CD4-positive, alpha-beta T cell treated with Interleukin-12 subunit alpha and Interleukin-12 subunit beta, for 1 hour (primary cell): Measurements from ENCODE around the gene TP53TG5.

Source experiments
- DNase-seq: peaks from one replicate; pipeline ENCODE4 v3.0.0-alpha.2; 2020

The TP53TG5 gene

DNA sequence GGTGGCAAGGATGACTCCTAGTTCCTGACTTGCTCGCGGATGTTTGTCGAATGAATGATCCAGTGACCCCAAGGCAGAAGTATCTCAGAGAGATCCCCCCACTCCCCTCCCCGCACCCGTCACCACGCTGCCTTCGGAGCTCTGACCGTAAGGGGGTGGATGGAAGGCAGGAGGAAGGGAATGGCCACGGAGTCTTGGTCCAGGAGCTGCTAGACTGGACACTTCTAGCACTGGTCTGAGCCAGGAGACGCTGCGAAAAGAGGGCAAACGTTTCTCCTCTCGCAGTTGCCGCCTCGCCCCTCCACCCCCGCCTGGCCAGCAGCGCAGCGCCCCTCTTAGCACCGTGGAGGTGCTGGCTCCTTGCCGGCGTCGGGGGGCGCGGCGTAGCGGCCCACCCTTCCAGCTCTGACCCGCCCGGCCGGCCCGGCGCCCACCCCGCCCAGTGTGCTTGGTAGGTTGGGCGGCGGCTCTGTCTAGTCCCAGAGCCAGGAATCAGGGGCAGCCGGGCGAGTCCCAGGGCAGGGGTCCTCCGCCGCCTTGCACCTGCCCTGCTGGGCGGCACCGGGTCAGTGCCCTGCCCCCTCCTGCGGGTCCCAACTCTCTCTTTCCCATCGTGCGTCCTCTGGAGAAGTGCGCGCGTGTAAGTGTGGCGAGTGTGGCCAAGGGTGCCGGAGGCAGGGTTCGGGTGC is 27.6 kb upstream of the TP53TG5 start:
- DNase-seq: no peak

DNA sequence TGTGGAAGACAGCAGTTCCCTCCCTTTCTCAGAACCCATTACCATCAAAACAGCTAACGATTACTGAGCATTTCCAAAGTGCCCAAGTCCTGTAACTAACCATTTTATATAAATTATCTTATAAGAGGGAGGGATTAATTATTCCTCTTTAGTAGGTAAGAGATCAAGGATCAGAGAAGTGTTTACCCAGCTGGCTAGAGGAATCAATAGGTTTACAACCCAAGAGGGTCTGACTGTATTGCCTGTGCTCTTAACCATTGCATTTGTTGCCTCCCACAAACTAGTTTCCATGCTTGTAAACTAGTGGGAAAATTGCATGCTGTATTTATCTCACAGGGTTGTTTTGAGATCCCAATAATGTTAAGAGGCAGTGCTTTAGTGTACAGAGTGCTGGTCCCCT is 26.3 kb upstream of the TP53TG5 start:
- no peak for DNase-seq

DNA sequence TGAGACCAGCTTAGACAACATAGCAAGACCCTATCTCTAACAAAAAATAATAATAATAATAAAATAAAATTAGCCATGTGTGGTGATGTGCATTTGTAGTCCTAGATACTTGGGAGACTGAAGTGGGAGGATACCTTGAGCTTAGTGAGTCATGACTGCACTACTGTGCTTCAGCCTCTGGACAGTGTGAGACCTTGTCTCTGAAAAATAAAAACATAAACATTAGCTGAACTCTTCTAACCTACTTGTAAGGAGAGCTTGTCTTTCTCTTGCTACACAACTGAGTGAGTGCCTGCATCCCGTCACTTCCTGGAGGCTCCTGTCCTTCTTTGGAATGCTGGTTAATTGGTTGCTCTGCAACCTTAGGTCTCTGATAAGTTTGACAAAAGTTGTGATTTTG is 24.8 kb upstream of the TP53TG5 start:
- DNase-seq: no peak

DNA sequence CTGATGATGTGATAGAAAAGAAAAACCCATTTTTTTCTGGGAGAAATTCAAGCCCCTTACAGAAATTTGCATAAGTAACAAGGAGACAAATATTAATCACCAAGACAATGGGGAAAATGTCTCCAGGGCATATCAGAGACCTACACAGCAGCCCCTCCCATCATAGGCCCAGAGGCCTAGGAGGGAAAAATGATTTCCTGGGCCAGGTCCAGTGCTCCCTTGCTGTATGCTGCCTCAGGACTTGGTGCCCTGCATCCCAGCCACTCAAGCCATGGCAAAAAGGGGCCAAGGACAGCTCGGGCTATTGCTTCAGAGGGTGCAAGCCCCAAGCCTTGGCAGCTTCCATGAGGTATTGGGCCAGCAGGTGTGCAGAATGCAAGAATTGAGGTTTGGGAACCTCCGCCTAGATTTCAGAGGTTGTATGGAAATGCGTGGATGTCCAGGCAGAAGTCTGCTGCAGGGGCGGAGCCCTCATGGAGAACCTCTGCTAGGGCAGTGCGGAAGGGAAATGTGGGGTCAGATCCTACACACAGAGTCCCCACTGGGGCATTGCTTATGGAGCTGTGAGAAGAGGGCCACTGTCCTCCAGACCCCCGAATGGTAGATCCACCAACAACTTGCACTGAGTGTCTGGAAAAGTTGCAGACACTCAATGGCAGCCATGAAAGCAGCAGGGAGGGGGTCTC is 22.4 kb upstream of the TP53TG5 start:
- no peak for DNase-seq

DNA sequence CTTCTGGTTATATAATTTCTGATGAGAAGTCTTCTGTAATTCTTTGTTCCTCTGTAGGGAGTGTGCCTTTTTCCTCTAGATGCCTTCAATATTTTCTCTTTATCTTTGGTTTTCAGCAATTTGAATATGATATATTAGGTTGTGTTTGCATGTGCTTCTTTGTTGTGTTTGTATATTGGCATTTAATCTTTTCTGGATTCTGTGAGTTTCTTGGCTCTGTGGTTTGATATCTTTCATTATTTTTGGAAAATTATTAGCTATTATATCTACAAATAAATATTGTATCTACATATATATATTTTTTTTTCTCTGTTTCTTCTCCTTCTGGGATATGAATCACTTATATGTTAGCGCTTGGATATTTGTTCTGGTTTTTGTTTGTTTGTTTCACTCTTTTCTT is 20.9 kb upstream of the TP53TG5 start:
- no peak for DNase-seq

DNA sequence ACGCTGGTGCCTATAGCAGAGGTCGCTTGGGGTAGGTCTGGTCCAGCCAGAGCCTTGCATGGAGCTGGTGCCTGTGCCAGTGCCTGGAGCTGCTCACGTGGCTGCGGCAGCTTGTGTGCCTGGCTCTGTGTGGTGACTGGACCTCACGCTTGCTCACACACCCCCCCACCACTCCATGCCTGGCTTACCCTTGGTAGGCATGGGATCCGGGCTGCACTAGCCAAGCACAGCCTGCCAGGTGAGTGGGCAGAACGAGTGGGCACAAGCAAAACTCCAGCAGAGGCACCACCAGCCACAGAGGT is 16.9 kb upstream of the TP53TG5 start:
- no peak for DNase-seq

DNA sequence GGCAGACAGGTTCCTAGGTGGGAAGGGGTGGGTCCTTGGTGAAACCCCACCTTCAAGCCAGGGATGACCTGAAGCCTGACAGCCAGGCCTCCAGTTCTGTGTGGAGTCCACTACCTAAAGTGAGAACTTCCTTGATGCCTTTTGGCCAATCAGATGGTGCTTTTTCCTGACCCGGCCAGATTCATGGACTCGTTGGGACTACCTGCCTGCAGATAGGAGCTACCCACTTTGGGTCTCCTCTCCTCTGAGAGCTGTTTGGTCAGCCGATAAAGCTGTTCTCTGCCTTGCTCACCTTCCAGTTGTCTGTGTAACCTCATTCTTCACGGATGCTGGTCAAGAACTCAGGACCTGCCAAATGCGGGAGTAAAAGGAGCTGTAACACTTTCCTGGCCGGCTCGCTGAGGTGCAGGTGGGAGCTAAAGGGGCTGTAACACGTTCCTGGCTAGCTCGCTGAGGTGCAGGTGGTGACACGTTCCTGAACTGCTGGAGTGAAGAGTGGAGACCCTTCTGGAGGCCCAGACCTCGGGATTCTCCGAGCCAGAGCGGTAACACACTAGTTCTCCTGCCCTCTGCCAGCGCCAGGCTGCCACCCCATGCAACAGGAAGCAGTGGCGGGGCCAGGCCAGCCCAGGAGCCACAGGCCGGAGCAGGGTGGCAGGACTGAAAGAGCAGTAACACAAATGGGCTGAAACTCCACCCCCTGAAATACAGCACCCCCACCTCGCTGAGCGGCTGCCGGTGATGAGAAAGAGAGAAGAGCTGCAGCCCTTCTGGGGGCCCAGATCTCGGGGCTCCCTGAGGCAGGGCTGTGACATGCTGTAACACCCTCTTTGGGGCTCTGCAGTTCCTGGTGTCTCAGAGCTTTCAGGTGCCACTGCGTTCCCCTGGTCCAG is 16.3 kb upstream of the TP53TG5 start:
- DNase-seq: no peak

DNA sequence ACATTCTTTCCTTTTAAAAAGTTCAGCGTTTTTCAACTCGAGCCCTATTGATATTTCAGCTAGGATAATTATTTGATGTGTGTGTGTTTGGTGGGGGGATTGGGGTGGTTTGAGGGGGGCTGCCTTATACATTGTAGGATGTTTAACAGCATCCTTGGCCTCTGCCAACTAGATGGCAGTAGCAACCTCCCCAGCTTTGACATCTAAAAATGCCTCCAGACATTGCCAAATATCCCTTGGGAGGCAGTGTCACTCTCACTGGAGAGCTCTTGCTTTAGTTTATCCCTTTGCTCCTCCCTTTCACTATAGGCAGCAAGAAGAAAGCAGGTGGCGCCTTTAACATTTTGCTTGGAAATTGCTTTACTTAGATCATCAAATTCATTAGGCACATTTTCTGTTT is 14.6 kb upstream of the TP53TG5 start:
- no peak for DNase-seq

DNA sequence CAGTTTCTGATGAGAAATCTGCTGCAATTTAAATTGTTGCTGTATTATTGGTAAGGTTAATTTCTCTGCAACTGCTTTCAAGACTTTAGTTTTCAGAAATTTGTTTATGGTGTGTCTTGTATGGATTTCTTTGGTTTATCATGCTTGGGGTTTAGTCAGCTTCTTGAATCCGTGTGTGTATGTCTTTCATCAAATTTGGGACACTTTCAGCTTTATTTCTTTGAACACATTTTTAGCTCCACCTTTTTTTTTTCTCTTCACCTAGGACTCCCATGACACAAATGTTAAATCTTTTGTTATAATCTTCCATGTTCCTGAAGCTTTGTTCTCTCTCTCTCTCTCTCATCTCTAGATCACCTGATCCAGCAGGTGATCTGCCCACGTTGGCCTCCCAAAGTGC is 13.4 kb upstream of the TP53TG5 start:
- DNase-seq: no peak

DNA sequence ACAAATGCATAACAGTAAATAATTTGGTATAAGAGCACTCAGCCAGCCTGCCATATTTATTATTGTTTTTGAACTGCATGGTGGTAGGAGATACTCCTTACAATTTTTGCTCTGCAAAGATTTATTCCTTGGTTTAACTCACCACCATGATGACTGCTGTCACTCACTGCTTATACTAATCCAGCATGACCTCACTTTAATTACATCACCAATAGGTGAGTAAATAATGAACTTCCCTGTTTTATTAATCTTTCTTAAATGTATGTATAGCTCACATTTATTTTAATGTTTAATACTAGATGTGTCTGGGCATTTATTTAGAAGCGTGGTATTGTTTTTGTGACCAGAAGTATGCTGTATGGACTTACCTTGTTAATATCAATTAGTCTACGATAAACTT is 12.8 kb upstream of the TP53TG5 start:
- no peak for DNase-seq

DNA sequence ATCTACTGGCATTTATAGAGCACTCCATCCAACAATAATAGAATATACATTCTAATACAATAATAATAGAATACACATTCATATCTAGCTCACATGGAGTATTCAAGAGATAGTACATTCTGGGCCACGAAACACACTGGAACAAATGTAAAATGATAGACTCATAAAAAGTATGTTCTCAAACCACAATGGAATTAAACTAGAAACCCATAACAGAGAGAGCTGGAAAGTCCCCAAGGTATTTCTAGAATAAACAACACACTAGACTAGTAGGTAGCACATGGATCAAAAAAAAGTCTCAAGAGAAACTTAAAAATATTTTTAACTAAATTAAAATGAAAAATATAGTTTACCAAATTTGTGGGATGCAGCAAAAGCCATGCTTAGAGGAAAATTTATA is 9.1 kb upstream of the TP53TG5 start:
- DNase-seq: no peak

DNA sequence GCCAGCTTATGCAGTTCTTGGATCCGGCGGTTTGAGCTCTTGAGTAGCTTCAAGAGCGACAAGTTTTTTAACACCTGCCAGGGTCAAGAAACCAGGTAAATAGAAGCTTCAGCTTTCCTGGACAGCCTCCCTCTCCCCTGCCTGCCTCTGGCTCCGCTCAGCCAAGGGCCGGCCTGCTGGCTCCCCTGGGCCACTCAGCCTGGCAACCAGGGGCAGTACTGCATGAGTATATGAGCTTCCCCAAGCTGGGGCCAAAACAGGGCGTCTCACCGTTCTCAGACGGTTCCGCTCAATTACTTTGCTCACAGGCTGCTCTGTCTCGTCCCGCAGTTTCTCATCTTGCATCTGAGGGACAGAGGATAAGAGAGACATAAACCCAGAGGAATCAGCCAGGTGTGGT is 856 bp downstream of the TP53TG5 start:
- no peak for DNase-seq

DNA sequence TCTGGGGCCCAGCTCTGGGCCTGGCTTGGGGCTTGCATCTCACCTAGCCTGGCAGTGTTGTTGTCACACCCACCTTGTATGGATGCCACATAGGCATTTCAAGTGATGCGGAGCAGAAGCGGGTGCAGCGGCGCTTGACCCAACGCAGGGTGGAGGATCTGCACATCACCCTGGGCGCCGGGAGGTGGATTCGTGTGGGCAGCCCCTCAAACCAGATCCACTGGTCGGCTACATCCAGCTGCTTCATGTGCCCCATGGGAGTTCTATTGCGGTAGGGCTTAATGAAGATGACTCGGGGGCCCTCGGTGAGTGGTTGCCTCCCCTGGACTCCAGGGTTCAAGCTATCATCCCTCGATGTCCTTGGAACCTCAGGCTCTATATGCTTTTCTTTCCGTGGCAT is 3.2 kb downstream of the TP53TG5 start:
- DNase-seq: no peak

DNA sequence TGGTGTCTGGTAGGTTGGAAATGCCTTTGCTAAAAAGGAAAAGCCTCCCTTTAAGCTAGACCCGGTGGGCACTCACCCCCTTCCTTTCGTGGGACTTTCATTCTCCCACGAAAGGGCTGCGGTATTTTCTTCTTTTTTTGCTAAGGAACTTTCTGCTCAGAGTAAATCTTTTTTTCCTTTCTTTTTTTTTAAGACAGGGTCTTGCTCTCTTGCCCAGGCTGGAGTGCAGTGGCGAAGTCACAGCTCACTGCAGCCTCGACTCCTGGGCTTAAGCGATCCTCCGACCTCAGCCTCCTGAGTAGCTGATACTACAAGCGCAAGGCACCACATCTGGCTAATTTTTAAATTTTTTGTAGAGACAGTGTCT is 4.0 kb downstream of the TP53TG5 start:
- DNase-seq: no peak

DNA sequence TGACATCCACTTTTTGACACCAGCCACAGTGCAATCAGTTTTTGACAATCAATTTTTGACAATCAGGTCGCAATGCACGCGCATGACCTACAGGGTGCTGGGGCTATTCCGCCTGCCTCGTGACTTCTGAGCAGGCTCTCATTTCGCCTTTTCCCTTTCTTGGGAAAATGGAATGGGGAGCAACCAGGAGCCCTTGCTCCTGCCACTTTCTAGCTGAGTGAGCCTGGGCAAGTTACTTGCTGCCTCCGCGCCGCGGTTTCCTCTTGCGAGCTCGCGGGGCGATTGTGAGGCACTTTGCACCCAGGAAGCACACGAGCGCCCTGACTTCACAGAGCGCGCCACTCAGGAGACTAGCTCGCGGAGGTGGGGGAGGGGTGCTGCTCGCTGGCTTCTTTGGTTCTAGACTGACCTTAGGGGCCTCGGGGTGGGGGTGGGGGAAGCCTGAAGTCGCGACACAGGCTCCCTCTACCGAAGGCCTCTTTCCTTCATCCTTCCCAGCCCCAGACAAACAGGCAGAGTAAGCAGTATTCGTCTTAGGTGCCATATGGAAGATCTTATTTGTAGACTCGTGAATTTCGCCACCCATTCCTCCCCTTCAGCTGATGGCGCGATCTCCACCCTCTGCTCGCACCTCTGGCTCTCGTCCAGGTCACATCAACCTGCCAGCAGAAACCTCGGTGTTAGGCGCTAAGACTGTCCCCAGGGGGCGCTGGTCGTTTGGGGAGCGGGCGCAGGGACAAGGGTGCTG is 4.6 kb downstream of the TP53TG5 start:
- DNase-seq: peak; percentile 90

DNA sequence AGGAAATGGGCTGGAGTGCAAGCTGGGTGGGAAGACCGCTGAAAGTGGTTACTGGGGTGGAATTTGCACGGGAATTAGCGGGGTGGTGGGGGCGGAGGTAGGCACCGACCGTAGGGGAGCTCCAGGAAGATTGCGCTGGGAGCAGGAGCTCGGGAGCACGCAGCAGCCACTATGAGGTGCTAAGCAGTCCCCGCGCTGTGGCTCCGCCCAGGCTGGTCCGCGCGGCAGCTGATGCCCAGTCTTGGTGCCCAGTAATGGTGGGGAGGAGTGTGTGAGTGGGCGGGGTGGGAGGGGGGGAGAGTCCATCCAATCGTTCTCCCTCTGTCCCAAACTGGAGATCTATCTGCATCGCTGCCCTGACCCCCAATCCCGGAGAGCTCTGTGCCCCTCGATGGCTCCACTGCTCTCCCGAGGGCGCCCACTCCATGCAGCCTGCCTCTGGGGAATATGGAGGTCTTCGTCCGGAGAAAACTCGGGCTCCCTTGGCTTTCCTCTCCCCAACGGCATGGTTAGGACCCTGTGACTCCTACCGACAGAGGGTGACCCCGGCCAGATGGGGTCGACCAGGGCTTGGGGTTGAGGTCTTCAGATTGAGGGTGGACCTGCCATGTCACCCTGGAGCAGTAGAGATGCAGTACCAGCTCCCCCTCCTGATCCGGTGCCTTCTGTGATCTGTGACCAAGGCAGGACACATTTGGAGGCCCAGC is 5.3 kb downstream of the TP53TG5 start:
- DNase-seq: no peak

DNA sequence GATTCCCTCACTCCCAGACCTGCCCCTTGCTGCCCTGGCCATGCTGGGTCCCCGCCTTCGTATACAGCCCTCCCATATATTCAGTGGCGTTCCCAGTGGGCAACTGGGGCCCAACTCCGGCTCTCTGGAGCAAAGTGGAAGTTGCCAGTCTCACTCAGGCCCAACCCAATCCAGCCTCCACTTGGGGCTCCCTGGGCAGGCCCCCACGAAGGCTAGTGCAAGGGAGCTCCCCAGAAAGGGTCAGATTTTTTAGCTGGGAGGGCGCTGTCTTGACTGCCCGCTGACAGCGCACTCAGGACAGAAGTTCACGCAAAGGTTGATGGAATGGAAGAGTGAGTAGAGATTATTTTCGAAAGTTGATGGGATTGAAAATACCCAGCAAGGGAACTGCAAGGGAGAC is 5.9 kb downstream of the TP53TG5 start:
- no peak for DNase-seq

DNA sequence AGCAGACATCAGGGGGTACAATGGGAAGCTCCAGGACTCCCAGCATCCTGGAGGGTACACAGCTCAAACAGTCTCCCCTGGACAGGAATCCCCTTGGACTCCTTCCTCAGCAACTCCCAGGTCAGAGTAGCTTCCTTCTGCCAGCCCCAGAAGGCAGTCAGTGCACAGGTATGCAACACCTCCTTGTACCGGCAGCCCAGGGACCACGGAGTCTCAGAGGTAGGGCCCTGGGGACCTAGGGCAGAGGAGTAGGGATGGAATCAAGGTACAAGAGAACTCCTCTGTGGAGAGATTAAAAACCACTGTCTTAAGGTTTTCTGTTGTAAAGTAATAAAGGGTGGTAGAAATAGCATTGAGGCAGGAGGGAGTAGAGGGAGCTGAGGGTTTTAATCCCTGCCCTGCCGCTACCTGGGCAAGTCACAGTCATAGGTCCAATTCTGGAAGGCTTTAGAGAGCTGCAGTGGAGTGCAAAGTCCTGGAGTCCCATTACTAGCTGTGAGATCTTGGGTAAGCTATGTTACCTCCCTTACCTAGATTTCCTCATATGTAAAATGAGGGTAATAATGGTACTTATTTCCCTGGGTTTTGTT is 7.5 kb downstream of the TP53TG5 start:
- DNase-seq: no peak

DNA sequence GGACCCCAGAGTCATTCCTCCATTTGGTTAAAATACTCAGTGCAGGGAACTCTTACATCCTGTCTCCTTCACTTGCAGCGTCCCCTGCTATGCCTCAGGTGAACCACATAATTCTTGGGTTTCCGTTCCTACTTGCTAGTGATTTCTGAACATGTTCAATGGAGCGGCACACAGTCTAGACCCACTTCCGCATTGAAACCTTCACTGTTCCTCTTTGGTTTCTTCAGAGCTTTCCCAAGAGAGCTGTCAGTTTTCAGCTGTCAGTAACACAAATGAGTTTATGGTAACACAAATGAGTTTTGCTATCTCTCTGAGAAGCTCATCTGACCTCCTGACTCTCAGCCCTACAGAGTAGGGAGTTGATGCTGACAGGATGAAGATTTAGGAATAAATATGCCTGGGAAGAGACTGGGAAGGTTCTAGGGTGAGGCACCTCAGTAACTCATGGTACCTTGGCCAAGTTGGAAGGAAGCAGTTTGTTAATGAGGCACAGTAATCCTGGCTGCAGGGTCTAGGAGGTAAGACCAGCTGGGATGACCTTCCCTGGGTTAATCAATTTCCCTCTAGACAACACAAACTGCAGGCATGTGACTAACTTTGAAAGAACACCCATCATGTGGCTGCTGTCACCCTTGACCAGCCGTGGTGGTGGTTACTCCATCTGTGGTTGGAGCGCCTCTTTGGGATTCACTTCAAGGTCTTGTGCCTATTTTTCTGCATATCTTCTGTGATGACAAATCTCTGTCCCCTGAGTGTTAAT is 9.7 kb downstream of the TP53TG5 start:
- DNase-seq: peak; percentile 62

DNA sequence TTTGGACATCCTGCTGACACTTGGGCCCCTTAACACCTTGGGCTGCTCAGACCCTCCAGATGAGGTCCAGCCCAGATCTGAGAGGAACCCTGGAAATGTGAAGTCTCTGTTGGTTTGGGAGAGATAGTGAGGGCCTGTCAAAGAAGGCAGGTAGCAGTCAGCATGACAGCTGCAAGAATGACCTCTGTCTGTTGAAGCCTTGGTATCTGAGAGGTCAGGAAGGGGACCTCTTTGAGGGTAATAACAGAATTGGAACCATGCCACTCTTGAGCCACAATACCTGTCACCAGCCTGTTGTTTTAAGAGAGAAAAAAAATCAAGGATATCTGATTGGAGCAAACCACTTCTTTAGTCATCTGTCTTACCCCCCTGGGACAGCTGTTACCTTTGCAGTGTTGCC is 11.0 kb downstream of the TP53TG5 start:
- no peak for DNase-seq

DNA sequence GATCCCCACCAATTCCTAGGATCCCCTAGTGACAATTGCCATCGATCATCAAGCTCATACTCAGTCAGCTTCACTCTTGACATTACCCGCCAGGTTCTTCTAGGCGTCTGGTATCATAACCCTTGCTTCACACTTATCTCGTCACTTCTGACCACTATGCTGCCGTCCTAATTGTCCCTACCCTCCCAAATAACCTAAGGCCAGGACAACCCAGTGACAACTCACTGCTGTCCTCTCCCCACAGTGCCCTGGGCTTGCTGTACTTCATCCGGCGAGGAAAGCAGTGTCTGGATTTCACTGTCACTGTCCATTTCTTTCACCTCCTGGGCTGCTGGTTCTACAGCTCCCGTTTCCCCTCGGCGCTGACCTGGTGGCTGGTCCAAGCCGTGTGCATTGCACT is 11.5 kb downstream of the TP53TG5 start:
- no peak for DNase-seq

DNA sequence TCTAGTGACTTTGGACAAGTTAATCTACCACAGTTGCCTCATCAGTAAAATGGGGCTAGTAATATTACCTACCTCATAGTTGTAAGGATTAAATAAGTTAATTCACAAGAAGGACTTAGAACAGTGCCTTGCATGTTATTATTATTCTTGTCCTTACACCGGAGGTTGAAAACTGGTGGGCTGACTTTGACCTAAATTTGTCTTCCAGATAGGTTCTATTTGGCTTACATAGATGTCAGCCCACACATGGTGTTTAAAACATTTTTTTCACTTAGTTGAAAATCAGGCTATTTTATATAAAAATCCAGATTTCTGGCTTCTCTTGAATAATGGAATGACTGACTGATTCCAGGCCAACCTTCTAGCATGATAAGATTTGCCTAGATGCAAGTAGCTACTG is 11.9 kb downstream of the TP53TG5 start:
- no peak for DNase-seq
